Ovary (tissue), 9 donors: ENCODE results near the gene GALK2. TPM values are rescaled to one million over a fixed set of nuclear protein-coding genes. Genes with fewer than 3 reads are reported as not detected.

Source experiments
- DNase-seq, 5 donors: peaks; one replicate each; pipeline ENCODE4 v3.0.0-alpha.2; 2019 to 2020
- H3K27ac ChIP-seq, 2 donors: fragments of 200-600 bp; one replicate each; pipeline versions ENCODE4 v1.5.1 to v1.8.0; 2019 to 2022
- H3K27me3 ChIP-seq: fragments of 200-600 bp; one replicate; pipeline ENCODE4 v1.8.0; 2022
- H3K36me3 ChIP-seq: fragments of 200-600 bp; sonication (generic); one replicate; pipeline ENCODE4 v1.5.1; 2019
- H3K4me1 ChIP-seq: one replicate; pipeline ENCODE4 v1.8.1; 2013; ENCODE audit warnings: mild to moderate bottlenecking, moderate library complexity; ENCODE audit not compliant: insufficient read depth
- H3K4me3 ChIP-seq: fragments of 200-600 bp; sonication (generic); one replicate; pipeline ENCODE4 v1.5.1; 2017
- H3K9me3 ChIP-seq, 2 donors: fragments of 200-600 bp in 1 of 2; sonication (generic) in 1 of 2; one replicate each; pipeline versions ENCODE4 v1.5.1 to v1.8.1; 2013 to 2019; ENCODE audit warnings: mild to moderate bottlenecking in 1 of 2, moderate library complexity in 1 of 2
- EP300 ChIP-seq: sonication (generic); formaldehyde crosslinking; IDR thresholded peaks from one replicate; pipeline ENCODE4 v1.6.1; 2017; ENCODE audit warnings: antibody characterized with exemption
- POLR2A ChIP-seq: fragments of 450-650 bp; IDR thresholded peaks from one replicate; pipeline ENCODE4 v1.6.1; 2017; ENCODE audit warnings: antibody characterized with exemption, mild to moderate bottlenecking, moderate library complexity
- whole genome bisulfite sequencing, 3 donors: extraction: QIAGEN DNeasy Blood & Tissue Kit in 1 of 3; methylation state at CpG; one replicate each; pipeline versions ENCODE4 v1.1.5 to v1.1.7; 2013 to 2017; 5-methylcytosine and 5-hydroxymethylcytosine counted together
- intact Hi-C, 4 donors: fragments of 100-400 bp; cut with DNase I; formaldehyde crosslinking; loops; one replicate each; pipeline versions ENCODE4 v1.11.0 to v1.15.1; 2022 to 2023
- microRNA-seq, 3 donors: library from miRNA; unstranded; fragments of <30 nt; microRNA quantifications; one replicate each; pipeline versions ENCODE4 to v1.2.0, GENCODE V29; 2019 to 2020
- polyA plus RNA-seq, 2 donors: library from polyadenylated mRNA; stranded (reverse); fragments of 200-250 nt in 1 of 2; fragments of 350-450 nt in 1 of 2; fragmentation: Illumina TruSeq in 1 of 2; extraction: RNeasy Lipid Tissue Mini Kit (QIAGEN cat#74804) in 1 of 2; gene quantifications; one replicate each; pipeline ENCODE4 v1.2.3, GENCODE V29; 2013 to 2014
- small RNA-seq: library from RNA; depleted of rRNA; stranded (forward); fragments of <200 nt; gene quantifications from one replicate; pipeline ENCODE3, GENCODE V24; 2016
- total RNA-seq, 7 donors: library from RNA; depleted of rRNA in 2 of 7; stranded (reverse); fragments of >200 nt in 2 of 7; fragmentation: NEBNext Ultra II Directional in 3 of 7; extraction: Animal tissue kit (Norgen Biotek cat#: 25700) in 3 of 7; gene quantifications; one replicate each; pipeline versions ENCODE4 v1.1.0 to v1.2.4, GENCODE V29; 2016 to 2023
- TF ChIP-seq, protein P1 (sequence below), 3 donors: fragments of 450-650 bp in 2 of 3; fragments of 200-600 bp in 1 of 3; IDR thresholded peaks; one replicate each; pipeline versions ENCODE4 v1.5.1 to v1.8.0; 2016 to 2022; ENCODE audit warnings: antibody characterized with exemption in 3 of 3, mild to moderate bottlenecking in 1 of 3
- donor health status: DM: no; HTN: no; CAD: no; lungs with moderate emphysema.
- donor health status: DM: no; HTN: no; CAD: no.
- donor health status: Bipolar disorder and iron deficiency.
- donor health status: DM: yes; HTN: yes; CAD: no.
- donor health status: DM: no; HTN: no; CAD: no.
- donor health status: DM: yes; HTN: yes; CAD: no.

GALK2 gene
- total and polyA plus RNA-seq, 9 donors: 14.4 to 49.2 (median 37.9) TPM

DNA sequence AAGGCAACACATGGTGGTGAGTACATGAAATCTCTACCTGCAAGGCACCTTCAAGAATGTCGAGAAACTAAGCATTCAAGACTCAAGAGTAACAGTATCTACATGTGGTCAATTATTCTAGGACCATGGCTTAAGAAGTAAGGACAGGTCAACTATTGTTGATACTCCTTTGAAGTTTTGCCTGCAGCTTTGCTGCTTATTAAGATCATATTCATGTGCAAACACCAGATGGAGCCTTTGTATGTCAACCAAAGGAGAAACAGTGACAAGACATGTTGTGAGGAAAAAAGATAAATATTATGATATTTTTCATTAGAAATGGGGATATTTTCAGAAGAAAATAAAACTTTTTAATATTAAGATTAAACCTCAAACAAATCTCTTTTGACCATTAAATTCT, 200.7 kb downstream of the GALK2 start:
- Histone ChIP-seq H3K27me3 (no peaks in the 10 kb centered on the region), H3K27ac (no peak overlapping the region), H3K9me3 (no peaks in the 10 kb centered on the region), H3K4me1 (no peaks in the 10 kb centered on the region), H3K36me3 (no peaks in the 10 kb centered on the region), H3K4me3 (no peak overlapping the region)
- no peak for DNase-seq
- TF ChIP-seq, protein P1, sequence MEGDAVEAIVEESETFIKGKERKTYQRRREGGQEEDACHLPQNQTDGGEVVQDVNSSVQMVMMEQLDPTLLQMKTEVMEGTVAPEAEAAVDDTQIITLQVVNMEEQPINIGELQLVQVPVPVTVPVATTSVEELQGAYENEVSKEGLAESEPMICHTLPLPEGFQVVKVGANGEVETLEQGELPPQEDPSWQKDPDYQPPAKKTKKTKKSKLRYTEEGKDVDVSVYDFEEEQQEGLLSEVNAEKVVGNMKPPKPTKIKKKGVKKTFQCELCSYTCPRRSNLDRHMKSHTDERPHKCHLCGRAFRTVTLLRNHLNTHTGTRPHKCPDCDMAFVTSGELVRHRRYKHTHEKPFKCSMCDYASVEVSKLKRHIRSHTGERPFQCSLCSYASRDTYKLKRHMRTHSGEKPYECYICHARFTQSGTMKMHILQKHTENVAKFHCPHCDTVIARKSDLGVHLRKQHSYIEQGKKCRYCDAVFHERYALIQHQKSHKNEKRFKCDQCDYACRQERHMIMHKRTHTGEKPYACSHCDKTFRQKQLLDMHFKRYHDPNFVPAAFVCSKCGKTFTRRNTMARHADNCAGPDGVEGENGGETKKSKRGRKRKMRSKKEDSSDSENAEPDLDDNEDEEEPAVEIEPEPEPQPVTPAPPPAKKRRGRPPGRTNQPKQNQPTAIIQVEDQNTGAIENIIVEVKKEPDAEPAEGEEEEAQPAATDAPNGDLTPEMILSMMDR (IDR thresholded peaks at IDR 0.05): no peak
- no peak for TF ChIP-seq POLR2A
- no peak for TF ChIP-seq EP300
- intact Hi-C loops: no loop called here
- WGBS, 3 donors: 70 to 81% (median 73%) methylated on average over 1 of the region's 1 CpG

DNA sequence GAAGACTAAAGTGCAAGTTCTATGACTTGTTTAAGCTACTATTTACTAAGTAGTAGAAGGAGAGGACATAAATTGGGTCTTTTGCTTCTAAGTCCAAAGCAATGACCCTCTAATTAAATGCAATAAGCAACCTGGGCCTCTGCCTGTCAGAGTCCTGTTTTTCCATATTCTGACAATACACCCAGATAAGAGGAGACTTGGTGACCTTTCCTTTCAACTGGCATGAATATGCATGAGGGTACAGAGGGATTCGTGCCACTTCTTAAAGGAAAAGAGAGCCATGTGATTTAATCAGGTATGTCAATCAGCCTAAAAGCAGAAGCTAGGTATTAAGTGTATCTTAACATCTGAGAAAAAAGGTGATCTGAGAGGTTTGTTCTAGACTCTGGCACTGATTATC, 202.3 kb downstream of the GALK2 start:
- Histone ChIP-seq H3K4me3 (no peak overlapping the region), H3K27me3 (no peaks in the 10 kb centered on the region), H3K36me3 (no peaks in the 10 kb centered on the region), H3K9me3 (no peaks in the 10 kb centered on the region), H3K27ac (no peak overlapping the region), H3K4me1 (no peaks in the 10 kb centered on the region)
- TF ChIP-seq POLR2A (no peak), EP300 (no peak)
- TF ChIP-seq, protein P1 (IDR thresholded peaks at IDR 0.05): no peak
- WGBS, 3 donors: 81 to 88% (median 83%) methylated on average over 1 of the region's 1 CpG
- no peak for DNase-seq
- intact Hi-C loops: no loop called here

DNA sequence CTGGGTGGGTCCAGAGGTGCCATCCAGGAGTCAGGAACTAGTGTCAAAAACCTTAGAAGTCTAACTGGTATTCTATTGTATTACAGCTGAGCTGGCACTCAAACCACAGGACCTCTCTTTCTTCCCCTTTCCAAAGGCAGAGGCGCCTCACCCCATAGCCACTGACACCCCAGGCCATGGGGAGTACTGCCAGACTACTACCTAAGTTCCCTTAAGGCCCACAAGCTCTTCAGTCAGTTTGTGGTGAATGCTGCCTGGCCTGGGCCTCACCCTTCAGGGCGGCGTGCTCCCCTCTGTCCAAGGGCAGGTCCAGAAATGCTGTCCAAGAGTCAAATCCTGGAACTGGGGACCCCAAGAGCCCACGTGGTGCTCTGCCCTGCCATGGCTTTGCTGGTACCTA, 209.9 kb downstream of the GALK2 start:
- Histone ChIP-seq H3K27ac (no peak overlapping the region), H3K9me3 (no peaks in the 10 kb centered on the region), H3K4me3 (no peak overlapping the region), H3K4me1 (no peaks in the 10 kb centered on the region), H3K36me3 (no peaks in the 10 kb centered on the region), H3K27me3 (no peaks in the 10 kb centered on the region)
- TF ChIP-seq, protein P1 (IDR thresholded peaks at IDR 0.05): no peak
- TF ChIP-seq POLR2A: no peak
- no peak for TF ChIP-seq EP300
- no peak for DNase-seq
- 87 to 96% (median 89%) methylated on average over 4 of the region's 4 CpGs for WGBS, 3 donors
- intact Hi-C loops: no loop called here

DNA sequence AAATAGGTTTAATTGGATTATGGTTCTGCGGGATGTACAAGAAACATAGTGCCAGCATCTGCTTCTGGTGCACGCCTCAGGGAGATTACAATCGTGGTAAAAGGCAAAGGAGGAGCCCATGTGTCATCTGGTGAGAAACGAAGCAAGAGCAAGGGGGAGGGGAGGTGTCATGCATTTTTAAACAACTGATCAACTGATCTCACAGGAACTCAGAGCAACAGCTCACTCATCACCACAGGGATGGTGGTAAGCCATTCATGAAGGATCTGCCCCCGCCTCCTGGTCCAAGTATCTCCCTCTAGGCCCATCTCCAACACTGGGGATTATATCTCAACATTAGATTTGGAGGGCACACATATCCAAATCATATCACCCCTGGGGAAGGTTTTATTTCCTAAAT, 210.9 kb downstream of the GALK2 start:
- intact Hi-C loops: no loop called here
- Histone ChIP-seq H3K4me3 (no peak overlapping the region), H3K4me1 (no peaks in the 10 kb centered on the region), H3K36me3 (no peaks in the 10 kb centered on the region), H3K9me3 (no peaks in the 10 kb centered on the region), H3K27me3 (no peaks in the 10 kb centered on the region), H3K27ac (no peak overlapping the region)
- no peak for DNase-seq
- 84 to 86% (median 84%) methylated on average over 5 of the region's 5 CpGs for WGBS, 3 donors
- TF ChIP-seq POLR2A (no peak), EP300 (no peak)
- TF ChIP-seq, protein P1 (IDR thresholded peaks at IDR 0.05): no peak

Small RNA genes lying within 50 kb of the gene (microRNA-seq; reads per million reads assigned to microRNA genes)
- 0 reads per million in 3 donors for gene MIR4716

Small RNA genes lying within 50 kb of the gene (small RNA-seq; reads per million reads assigned to genes)
- gene MIR4716: not detected
- not detected for gene RF00019
- not detected for gene RN7SL307P

Other genes starting within 250 kb of the GALK2 start
- under 1 TPM; 0.10 to 0.79 (median 0.33) TPM for gene SHC4, start 206.3 kb upstream of the GALK2 start, total RNA-seq
- 1 to 10 TPM in 1 of 2 donors, under 1 TPM in 1; 0.38 to 1.8 TPM for gene SHC4, start 206.3 kb upstream of the GALK2 start, polyA plus RNA-seq
- gene SECISBP2L, start 123.8 kb upstream of the GALK2 start, total RNA-seq: 10 to 100 TPM; 28.7 to 47.0 (median 40.7) TPM
- 10 to 100 TPM; 13.1 to 26.8 TPM for gene SECISBP2L, start 123.8 kb upstream of the GALK2 start, polyA plus RNA-seq
- 10 to 100 TPM; 44.2 to 95.4 (median 80.0) TPM for gene COPS2, start 14.6 kb upstream of the GALK2 start, total RNA-seq
- gene COPS2, start 14.6 kb upstream of the GALK2 start, polyA plus RNA-seq: 10 to 100 TPM; 66.1 to 80.5 TPM